Coronary artery (tissue), 2 donors: ENCODE data around the gene ANKRD13B.

Experiments
- DNase-seq: peaks from one replicate; pipeline ENCODE4 v3.0.0-alpha.2; 2017; ENCODE audit warnings: low spot score
- H3K27ac ChIP-seq, 2 donors: fragments of 200-600 bp; sonication (generic); one replicate each; pipeline ENCODE4 v1.5.1; 2016 to 2019
- H3K4me3 ChIP-seq: fragments of 200-600 bp; sonication (generic); 2 replicates; pipeline ENCODE4 v1.5.1; 2016; ENCODE audit warnings: mild to moderate bottlenecking, moderate library complexity
- TF ChIP-seq, protein P1 (sequence below): fragments of 200-600 bp; sonication (generic); IDR thresholded peaks from one replicate; pipeline ENCODE4 v1.5.1; 2019; ENCODE audit warnings: antibody characterized with exemption

The ANKRD13B gene

DNA sequence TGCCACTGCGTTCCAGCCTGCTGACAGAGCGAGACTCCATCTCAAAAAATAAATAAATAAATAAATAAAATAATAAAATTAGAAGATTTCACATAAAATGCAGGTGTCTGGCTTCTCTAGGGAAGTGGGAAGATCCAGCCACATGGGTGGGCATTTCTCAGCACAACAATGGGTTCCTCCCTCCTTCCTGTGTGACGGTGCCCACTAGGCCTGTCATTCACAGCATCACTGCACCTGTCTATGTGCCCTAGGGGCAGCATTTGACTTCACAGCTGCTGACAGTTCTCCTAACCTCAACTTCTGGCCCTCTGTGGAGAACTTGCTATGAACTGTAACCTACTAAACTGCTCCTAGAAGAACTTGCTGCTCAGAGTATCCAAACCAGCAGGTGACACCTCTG is 29.1 kb upstream of the ANKRD13B start:
- TF ChIP-seq, protein P1, sequence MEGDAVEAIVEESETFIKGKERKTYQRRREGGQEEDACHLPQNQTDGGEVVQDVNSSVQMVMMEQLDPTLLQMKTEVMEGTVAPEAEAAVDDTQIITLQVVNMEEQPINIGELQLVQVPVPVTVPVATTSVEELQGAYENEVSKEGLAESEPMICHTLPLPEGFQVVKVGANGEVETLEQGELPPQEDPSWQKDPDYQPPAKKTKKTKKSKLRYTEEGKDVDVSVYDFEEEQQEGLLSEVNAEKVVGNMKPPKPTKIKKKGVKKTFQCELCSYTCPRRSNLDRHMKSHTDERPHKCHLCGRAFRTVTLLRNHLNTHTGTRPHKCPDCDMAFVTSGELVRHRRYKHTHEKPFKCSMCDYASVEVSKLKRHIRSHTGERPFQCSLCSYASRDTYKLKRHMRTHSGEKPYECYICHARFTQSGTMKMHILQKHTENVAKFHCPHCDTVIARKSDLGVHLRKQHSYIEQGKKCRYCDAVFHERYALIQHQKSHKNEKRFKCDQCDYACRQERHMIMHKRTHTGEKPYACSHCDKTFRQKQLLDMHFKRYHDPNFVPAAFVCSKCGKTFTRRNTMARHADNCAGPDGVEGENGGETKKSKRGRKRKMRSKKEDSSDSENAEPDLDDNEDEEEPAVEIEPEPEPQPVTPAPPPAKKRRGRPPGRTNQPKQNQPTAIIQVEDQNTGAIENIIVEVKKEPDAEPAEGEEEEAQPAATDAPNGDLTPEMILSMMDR: no peak
- no peak overlapping the region for H3K27ac ChIP-seq
- H3K4me3 ChIP-seq: no peak overlapping the region
- DNase-seq: no peak

DNA sequence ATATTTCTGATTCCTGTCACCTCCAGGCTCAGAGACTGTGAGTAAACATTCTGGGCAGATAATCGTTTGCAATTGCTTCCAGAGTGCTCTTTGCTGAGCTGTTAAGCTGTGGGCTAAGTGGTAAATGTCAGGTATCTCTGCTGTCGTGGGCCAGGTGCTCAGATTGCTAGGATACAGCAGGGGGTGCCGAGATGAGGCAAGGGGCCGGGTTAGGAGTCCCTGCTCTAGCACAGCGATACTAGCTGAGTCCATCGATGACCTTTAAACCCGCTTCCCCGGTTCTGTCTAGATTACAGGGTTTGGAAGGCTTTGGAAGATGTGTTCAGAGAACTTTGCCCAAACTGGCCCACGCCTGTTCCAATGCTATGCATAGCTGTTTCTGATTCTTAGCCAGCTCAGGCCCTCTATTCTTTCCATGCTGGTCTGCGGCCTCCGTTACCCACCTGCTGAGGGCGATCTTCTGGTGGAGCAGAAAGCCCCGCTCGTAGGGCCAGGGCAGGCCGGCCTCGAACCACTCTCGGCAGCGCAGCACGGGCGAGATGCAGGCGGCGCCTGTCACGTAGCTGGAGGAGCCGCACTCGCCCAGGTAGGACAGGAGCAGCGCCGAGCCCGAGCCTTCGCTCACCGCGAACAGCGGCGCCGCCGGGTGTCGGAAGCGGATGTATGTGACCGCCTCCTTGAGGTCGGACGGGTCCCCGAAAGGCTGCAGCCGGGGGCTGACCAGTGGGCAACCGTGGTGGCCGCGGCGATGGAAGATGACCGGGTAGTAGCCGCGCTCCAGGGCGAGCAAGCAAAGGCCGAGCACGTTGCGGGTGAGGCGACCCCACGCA is 27.1 kb upstream of the ANKRD13B start:
- TF ChIP-seq, protein P1: no peak
- H3K4me3 ChIP-seq: peak overlapping the region; percentile 91
- peak; percentile 74 for DNase-seq

DNA sequence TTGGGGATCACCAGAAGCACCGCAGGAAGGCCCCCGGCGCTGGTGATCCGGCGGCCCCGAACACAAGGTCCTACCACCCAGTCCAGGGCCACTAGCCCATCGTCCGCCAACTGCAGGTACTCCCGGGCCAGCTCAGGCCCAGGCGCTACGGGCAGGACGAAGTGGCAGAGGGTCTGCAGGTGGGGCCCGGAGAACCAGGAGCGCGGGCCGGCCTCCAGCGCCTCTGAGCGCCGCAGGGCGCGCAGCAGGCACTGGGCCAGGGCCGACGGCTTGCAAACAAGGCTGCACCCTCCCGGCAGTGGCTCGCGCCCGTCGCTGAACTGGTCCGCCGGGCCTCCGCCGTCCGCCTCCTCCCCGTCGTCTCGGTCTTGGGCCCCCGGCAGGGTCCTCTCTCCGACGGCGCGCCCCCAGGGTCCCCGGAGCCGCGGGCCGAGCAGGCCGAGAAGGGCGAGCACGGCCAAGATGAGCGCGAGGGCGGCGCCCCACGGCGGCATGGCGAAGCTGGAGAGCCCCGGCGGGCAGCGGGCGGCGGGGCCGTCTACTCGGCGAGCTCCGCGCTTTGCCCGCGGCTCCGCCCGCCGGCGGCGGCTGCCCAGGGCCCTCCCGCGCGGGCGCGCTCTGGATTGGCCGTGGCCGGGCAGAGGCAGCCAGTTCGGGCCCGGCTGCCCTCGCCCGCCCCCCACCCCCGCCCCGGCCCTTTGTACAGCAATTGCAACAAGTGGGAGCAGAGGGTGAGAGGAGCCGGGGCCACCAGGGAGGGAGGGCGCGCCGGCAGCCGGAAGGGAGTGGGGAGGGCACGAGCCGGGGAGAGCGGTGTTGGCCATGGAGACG is 26.2 kb upstream of the ANKRD13B start, which contains the start of gene ABHD15:
ABHD15 (minus strand) TSS at position 565 of the 831 bp plus-strand sequence; CDS start at position 494, 71 bp downstream.
- Histone ChIP-seq H3K27ac (peak within 1 kb of the TSS; percentile 51 to 98), H3K4me3 (peak within 1 kb of the TSS; percentile 91)
- TF ChIP-seq, protein P1: no peak
- DNase-seq: peak; percentile 84

More for the DNA sequence above, 27.1 kb upstream of the ANKRD13B start:
- H3K27ac ChIP-seq: peak overlapping the region; percentile 3 to 98

DNA sequence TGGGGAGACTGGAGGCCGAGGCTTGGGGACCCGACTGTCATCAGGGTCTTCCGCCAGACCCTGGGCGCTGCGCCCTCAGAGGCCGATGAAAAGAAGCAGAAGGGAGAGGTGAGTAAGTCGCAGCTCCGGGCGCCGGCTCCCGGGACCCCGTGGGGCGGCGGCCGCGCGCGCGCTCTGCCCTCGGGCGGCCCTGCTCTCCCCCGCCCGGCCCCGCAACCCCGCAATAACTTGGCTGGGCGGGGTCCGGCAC is 25.7 kb upstream of the ANKRD13B start:
- Histone ChIP-seq H3K27ac (peak overlapping the region; percentile 51 to 98), H3K4me3 (peak overlapping the region; percentile 91)
- no peak for DNase-seq
- TF ChIP-seq, protein P1: no peak

DNA sequence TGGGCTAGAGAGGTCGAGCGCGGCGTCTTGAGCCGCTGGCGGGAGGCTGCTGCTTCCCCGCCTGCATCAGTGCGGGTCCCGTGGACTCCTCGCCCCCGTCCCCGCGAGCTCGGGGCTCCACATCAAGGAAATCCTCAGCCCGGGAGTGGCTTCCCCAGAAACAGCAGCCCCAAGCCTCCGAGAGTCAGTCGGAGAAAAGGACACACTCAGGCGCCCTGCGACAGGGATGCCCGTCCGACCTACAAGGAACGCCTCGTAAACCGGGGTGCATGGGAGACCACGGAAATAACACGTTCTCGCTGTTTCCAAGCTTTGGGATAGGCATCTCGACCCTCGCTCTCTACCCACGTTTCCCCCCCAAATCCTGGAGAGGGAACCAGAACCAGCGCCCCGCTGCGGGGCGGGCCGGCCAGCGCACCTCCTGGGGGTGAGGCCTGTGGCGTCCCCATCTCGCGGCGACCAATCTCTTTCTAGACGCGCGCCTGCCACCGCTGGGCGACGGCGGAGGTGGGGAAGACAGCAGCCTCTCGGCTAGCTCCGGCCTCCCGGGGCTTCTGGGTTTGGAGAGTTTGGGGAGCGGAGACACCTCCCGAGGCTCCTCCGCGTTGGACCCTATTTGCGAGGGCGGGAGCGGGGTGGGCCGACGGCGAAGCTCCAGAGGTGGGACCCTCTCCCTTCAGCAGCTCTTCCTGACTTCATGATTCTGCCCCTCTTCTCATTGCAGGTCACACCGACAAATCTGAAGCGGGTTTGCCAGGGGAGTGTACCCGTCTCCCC is 25.2 kb upstream of the ANKRD13B start:
- DNase-seq: peak; percentile 87
- TF ChIP-seq, protein P1: peak; percentile 31
- H3K4me3 ChIP-seq: peak overlapping the region; percentile 91
- peak overlapping the region; percentile 51 to 98 for H3K27ac ChIP-seq

DNA sequence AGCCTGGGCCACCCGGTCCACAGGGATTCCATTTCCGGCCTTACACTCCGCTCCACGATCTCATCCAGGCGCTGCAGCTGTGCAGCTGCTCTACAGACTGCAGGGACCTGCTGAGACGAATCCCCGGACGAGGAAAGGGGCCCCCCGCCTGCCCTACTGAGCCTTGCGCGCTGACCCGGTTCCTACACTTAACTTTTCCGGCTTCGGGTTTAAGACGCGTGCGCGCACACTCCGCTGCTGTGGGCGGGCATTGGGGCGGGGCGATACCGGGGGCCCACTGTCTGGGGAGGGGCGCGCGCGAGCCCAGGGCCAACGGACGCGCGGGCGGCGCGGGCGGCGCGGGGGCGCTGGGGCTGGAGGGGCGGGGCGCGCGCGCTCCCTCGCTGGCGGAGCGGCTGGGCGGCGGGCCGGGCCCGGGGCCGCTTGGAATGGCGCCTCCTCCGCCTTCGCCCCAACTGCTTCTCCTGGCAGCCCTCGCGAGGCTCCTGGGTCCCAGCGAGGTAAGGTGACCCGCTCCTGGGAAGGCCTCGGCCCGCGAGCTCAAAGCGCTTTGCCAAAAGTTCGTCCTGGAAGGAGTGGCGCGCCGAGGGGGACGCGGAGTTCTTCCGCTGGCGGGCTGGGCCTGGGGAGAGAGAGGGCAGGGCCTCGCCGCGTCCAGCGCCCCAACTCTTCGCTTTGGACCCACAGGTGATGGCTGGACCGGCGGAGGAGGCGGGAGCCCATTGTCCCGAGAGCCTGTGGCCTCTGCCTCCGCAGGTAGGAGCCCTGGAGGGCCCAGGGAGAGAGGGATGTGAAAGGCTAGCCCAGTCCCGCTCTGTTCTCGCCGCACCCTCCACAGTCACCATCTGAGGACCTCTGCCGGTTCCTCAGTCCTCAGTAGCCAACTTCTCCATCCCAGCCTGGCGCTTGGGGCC is 24.3 kb upstream of the ANKRD13B start, which contains the start of gene TP53I13:
TP53I13 (plus strand) TSS at position 371 of the 914 bp plus-strand sequence; CDS start at position 429, 58 bp downstream.
- H3K4me3 ChIP-seq: peak within 1 kb of the TSS; percentile 91
- TF ChIP-seq, protein P1: no peak
- H3K27ac ChIP-seq: peak within 1 kb of the TSS; percentile 57 to 98
- DNase-seq: peak; percentile 83
